ENCODE results near the gene TAF8.

The TAF8 gene

GRCh38 chr6:42059743-42060142 is 9.4 kb downstream of the TAF8 start:
- DNase-seq (ENCODE audit: low spot score), result no peak

DNA sequence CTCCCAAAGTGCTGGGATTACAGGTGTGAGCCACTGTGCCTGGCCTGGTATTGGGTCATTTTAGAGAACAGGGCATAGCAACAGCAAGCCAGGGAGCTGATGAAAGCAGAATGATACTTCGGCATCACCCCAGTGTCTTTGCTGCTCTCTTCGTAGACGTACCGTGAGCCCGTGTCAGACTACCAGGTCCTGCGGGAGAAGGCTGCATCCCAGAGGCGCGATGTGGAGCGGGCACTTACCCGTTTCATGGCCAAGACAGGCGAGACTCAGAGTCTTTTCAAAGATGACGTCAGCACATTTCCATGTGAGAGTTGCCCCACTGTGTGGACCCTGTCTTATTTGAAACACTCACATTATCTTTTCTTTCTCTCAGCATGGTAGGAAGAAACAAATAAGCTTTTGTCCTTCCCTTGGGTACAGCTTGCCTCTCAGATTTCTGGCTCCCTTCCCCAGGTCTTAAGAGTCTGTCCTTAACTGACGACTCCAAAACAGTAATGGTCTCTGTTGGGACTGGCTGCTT is 15.9 kb downstream of the TAF8 start:
- no peak for DNase-seq (ENCODE audit: low spot score)

DNA sequence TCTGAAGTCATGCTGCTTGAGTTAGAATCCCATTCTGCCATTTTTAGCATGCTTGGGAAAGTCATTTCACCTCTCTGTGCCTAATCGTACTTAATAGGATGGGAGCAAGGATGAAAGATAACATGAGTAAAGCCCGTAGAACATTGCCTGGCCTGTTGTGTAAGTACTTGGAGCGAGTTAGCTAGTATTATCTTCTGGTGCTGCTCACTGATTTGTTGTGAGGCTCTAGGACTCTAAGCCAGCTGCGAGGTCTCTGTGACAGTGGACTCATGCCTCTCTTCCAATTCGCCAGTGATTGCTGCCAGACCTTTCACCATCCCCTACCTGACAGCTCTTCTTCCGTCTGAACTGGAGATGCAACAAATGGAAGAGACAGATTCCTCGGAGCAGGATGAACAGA is 17.8 kb downstream of the TAF8 start:
- DNase-seq (ENCODE audit: low spot score), result no peak

GRCh38 chr6:42068872-42069522 is 18.7 kb downstream of the TAF8 start:
- no peak for DNase-seq (ENCODE audit: low spot score)

DNA sequence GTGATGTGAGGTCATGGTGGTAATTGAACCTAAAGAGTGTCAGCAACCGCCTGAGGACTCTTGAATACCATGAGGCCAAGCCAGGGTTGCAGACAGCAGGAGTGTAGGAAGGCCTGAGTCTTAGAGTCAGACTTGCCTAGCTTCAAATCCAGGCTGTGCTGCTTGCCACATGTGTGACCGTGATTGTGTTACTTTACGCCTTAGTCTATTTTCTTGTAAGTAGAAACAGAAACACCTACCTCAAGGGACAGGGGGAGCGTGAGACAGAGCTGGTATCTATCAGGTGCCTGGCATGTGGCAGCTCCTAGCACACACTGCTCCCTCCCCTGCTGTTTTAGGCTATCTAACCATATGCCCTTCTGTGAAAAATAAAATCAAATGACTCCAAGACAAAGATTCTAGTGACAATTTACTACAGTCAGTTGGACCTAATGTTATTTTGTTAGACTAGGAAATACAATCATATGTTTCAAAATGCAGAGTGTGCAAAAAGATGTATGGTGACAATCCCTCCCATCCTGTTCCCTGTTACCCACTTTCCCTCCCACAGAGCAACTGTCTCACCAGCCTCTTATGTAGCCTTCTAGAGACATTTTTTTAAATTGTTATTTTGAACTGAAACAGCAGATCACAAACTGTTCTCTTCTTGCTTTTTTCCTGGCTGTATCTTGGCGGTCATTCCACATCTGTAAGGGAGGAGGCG is 21.7 kb downstream of the TAF8 start:
- no peak for DNase-seq (ENCODE audit: low spot score)

- DNase-seq (ENCODE audit: low spot score), result no peak
These were observed 23.0 kb downstream of the TAF8 start for GRCh38 chr6:42073287-42073686.

- peak; percentile 54 for DNase-seq (ENCODE audit: low spot score)
These were observed 25.0 kb downstream of the TAF8 start for GRCh38 chr6:42075159-42075838.

GRCh38 chr6:42078386-42078785 is 28.1 kb downstream of the TAF8 start:
- no peak for DNase-seq (ENCODE audit: low spot score)

- DNase-seq (ENCODE audit: low spot score), result no peak
These were observed 29.7 kb downstream of the TAF8 start for GRCh38 chr6:42079941-42080464.

- no peak for DNase-seq (ENCODE audit: low spot score)
These were observed 33.2 kb downstream of the TAF8 start for GRCh38 chr6:42083530-42083929.

GRCh38 chr6:42084889-42085288 is 34.6 kb downstream of the TAF8 start:
- DNase-seq (ENCODE audit: low spot score), result no peak

DNA sequence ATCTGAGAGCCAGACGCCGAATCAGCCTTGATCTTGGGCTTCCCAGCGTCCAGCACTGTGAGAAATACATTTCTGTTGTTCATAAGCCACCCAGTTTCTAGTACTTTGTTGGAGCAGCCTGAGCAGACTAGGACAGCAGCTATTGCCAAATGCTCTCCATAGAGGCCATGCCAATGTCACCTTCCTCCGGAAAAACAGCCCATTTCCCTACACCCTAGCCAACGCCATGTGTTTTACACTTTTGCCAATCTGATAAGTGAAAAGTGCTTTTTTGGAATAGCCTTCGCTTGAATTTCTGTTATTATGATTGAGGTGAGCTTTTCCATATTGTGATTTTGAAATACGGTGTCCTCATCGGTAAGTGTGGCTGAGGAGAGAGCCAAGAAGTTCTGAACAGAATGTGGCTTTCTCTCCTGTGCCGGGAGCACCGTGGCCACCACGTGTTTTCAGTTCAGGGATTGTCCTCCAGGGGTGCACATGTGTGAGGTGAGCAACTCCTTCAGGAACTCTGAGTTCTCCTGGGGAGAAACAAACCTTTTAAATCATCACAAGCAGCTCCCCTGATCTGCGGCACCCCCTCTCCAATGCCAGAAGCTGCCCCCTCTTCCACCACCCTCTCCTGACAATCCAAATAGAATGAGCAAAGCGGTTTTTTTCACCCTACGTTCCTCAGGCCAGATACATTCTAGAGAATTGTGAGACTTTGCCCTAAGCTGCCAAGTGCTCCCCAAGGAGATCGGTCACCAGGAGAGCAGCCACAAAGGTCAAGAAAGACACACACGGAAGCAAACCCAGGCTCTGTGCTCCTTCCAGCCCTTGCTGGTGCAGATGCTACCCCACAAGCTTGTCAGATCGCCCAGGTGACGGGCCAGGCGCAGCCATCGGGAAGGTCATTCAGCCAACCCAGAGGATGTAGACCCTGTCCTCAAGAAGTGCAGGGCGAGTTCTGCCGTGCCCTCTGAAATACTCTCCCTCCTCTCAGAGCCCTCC is 36.0 kb downstream of the TAF8 start:
- DNase-seq (ENCODE audit: low spot score), result no peak

DNA sequence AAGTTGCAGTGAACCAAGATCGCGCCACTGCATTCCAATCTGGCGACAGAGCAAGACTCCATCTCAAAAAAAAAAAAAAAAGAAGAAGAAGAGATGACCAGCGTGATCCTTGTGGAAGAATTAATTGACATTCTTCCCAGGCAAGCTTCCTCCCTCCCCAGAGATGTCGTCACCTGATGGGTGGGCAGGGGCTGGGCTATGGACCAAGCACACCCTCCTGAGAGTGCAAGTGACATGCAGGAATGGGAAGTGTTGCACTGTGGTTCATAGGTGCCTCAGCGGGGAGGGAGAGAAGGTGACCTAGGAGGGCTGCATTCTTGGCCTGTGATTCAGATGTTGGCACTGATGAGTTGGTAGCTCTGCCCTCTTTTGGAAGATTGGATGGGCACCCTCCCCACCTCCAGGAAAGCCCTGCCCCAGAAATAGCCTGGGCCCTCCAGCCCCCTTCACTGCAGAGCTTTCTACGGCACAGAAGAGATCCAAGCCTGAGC is 37.8 kb downstream of the TAF8 start:
- DNase-seq (ENCODE audit: low spot score), result peak; percentile 70

- DNase-seq (ENCODE audit: low spot score), result no peak
These were observed 40.7 kb downstream of the TAF8 start for GRCh38 chr6:42090819-42091717.

DNA sequence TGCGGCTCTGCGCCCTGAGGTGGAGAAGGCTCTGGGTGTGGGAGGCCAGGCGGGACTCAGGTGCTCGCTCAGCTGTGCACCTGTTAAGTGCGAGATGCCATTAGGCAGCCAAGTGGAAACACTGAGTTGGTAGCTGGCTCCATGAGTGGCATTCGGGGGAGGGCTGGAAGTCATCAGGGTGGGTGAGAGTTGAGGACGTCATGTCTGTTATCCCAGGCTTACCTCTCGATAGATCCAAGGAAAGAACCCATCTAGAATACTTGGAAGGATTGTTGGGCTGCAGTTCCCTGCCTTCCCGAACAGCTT is 41.3 kb downstream of the TAF8 start:
- DNase-seq (ENCODE audit: low spot score), result no peak

DNA sequence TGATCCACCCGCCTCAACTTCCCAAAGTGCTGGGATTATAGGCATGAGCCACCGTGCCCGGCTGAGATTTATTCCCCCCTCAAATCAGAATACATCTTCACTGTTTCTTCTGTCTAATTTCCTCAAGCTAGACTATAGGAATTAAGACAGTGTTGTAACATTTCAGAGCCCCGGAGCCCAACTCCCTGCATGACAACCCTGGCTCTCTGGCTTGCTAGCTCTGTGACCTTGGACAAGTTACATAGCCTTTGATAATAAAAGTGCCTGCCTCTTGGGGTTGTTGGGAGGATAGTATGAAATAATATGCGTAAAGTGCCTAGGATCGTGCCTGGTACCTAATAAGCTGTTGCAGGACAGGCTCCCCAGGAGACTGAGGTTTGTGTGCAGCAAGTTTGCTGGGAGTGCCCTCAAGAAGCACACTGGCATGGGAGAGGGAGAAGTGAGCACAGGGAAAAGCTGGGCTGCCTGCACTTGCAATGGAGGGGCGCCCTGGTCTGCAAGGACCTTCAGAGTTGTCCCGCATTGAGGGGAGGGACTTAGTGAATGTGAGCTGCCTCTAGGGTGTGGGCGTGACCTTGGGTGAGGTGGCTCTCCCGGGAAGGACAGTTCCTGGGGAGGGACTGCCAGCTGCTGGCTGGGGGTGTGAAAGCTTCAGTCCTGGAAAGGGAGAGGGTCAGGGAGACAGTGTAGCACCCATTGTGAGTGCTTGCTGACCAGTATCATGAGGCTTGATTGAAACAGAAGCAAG is 43.4 kb downstream of the TAF8 start:
- DNase-seq (ENCODE audit: low spot score), result no peak

DNA sequence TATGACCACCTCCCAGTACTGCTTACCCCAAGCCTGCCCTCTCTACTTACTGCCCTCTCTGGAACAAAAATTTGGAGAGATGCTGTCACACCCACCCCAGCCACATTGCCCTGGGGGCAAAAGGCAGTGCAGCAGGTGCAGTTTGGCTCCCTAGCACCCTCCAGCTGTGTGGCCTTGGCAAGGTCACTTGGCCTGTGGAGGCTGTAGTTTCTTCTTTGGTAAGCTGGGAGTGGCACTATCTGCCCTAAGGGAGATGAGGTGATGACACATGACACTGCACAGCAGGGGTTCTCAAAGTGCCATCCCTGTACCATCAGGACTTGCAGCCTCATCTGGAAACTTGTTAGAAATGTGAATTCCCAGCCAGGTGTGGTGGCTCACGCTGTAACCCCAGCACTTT is 44.8 kb downstream of the TAF8 start:
- DNase-seq (ENCODE audit: low spot score), result no peak

DNA sequence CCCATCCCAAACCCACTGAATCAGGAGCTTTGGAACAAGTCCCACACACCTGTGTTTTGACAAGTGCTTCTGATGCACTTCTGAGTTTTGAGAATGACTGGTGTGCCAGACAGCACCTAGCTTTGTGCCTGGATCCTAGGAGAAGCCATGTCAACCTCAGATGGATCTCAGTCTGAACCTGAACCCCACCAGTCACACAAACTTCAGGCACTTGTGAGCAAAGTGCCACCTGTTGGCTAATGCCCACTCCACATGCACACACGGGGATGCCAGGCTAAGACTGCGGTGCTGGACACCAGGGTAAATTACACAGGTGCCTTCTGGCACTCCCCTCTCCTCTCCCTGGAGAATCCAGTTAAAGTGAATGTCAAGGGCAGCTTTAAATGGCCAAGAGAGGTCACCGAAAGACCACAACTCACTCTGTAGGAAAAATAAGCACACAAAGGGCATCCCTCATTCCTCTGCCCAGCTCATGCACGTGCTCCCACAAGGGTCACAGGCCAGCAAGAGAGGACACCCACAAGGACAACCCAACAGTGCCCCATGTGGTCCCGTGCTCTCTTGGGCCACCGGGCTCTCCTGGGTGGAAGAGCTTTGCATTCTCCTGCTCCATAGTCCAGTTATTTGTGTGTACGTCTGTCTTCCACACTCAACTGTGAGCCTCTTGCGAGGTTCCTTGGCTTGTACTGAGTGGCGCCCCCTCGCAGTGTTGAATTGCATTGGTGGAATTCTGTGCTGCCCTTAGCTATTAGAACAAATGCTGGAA is 45.6 kb downstream of the TAF8 start:
- no peak for DNase-seq (ENCODE audit: low spot score)

Measured in LoVo (cell line).